ENCODE measurements around the gene MGMT. TPM values are rescaled to one million over a fixed set of nuclear protein-coding genes. Genes with fewer than 3 reads are reported as not detected.

MGMT gene
- total RNA-seq, 5 donors from 2014 or later (not counting 1 experiment from before 2014, with no cell fraction given): 16.6 to 24.6 (median 21.1) TPM

GRCh38 chr10:129556316-129556715, 89.3 kb downstream of the MGMT start:
- ATAC-seq (replicated peaks in 1 of 4): no peak
- POLR2A ChIA-PET: no interaction called here
- no peak overlapping the region for H3K27ac Mint-ChIP-seq
- no peaks in the 10 kb centered on the region for H3K4me1 ChIP-seq (ENCODE audit: control insufficient read depth in 1 of 2, extremely low read depth in 1 of 2, insufficient read depth in 2 of 2, low read length in 2 of 2)
- H3K27ac ChIP-seq (ENCODE audit: low read length): no peak overlapping the region
- peaks cover 52% of the 10 kb centered on the region for H3K36me3 Mint-ChIP-seq
- H3K4me3 ChIP-seq (ENCODE audit: control insufficient read depth in 1 of 2, extremely low read depth in 1 of 2, low read length in 1 of 2): no peak overlapping the region
- peaks cover 0 to 6% (median 0%) of the 10 kb centered on the region in 3 donors for H3K4me1 Mint-ChIP-seq
- peaks cover 0 to 4% (median 0%) of the 10 kb centered on the region in 3 donors for H3K9me3 Mint-ChIP-seq
- no peaks in the 10 kb centered on the region for H3K27me3 ChIP-seq (replicated peaks in 1 of 2; ENCODE audit: control insufficient read depth in 2 of 2, extremely low read depth in 1 of 2, insufficient read depth in 2 of 2, low read length in 1 of 2)
- H3K36me3 ChIP-seq (ENCODE audit: control insufficient read depth in 2 of 2, extremely low read depth in 1 of 2, insufficient read depth in 1 of 2, low read length in 1 of 2): peaks cover 0 to 7% of the 10 kb centered on the region in 2 donors
- no peaks in the 10 kb centered on the region for H3K27me3 Mint-ChIP-seq
- H3K4me3 Mint-ChIP-seq: no peak overlapping the region
- WGBS (ENCODE audit: insufficient coverage): 93% methylated on average over 9 of the region's 18 CpGs
- CTCF ChIA-PET: no interaction called here
- H3K9me3 ChIP-seq: no peaks in the 10 kb centered on the region
- DNase-seq: no peak

GRCh38 chr10:129560361-129560760, 93.3 kb downstream of the MGMT start:
- Histone ChIP-seq H3K9me3 (no peaks in the 10 kb centered on the region), H3K4me1 (ENCODE audit: control insufficient read depth in 1 of 2, extremely low read depth in 1 of 2, insufficient read depth in 2 of 2, low read length in 2 of 2) (no peaks in the 10 kb centered on the region), H3K36me3 (ENCODE audit: control insufficient read depth in 2 of 2, extremely low read depth in 1 of 2, insufficient read depth in 1 of 2, low read length in 1 of 2) (peaks cover 3 to 7% of the 10 kb centered on the region in 2 donors), H3K27me3 (replicated peaks in 1 of 2; ENCODE audit: control insufficient read depth in 2 of 2, extremely low read depth in 1 of 2, insufficient read depth in 2 of 2, low read length in 1 of 2) (no peaks in the 10 kb centered on the region), H3K4me3 (ENCODE audit: control insufficient read depth in 1 of 2, extremely low read depth in 1 of 2, low read length in 1 of 2) (no peak overlapping the region), H3K27ac (ENCODE audit: low read length) (no peak overlapping the region)
- WGBS (ENCODE audit: insufficient coverage): no CpG with 5 or more reads among the region's 6 CpGs
- Mint-ChIP-seq H3K4me3 (no peak overlapping the region), H3K4me1 (peaks cover 0 to 4% (median 2%) of the 10 kb centered on the region in 3 donors), H3K27ac (no peak overlapping the region), H3K36me3 (peaks cover 40% of the 10 kb centered on the region), H3K9me3 (peaks cover 0 to 4% (median 0%) of the 10 kb centered on the region in 3 donors), H3K27me3 (no peaks in the 10 kb centered on the region)
- ChIA-PET CTCF (no interaction called here), POLR2A (interaction anchor here in 1 of 2 donors (0.5 kb wide), 1 partner anchor 160 kb away, joined by 3 read pairs; no protein-coding TSS in a partner anchor)
- no peak for DNase-seq
- ATAC-seq (replicated peaks in 1 of 4): no peak

GRCh38 chr10:129562487-129562886, 95.4 kb downstream of the MGMT start:
- H3K36me3 Mint-ChIP-seq: peaks cover 53% of the 10 kb centered on the region

GRCh38 chr10:129564923-129565322, 97.9 kb downstream of the MGMT start:
- Mint-ChIP-seq H3K4me1 (peaks cover 0 to 4% (median 2%) of the 10 kb centered on the region in 3 donors), H3K36me3 (peaks cover 55% of the 10 kb centered on the region), H3K27ac (no peak overlapping the region), H3K4me3 (no peak overlapping the region), H3K27me3 (no peaks in the 10 kb centered on the region), H3K9me3 (no peaks in the 10 kb centered on the region)
- H3K9me3 ChIP-seq: no peaks in the 10 kb centered on the region
- no peak overlapping the region for H3K27ac ChIP-seq (ENCODE audit: low read length)
- DNase-seq (no peak), ATAC-seq (replicated peaks in 1 of 4) (no peak)
- POLR2A ChIA-PET: no interaction called here
- WGBS (ENCODE audit: insufficient coverage): 97% methylated on average over 8 of the region's 19 CpGs
- H3K4me3 ChIP-seq (ENCODE audit: control insufficient read depth in 1 of 2, extremely low read depth in 1 of 2, low read length in 1 of 2): no peak overlapping the region
- H3K36me3 ChIP-seq (ENCODE audit: control insufficient read depth in 2 of 2, extremely low read depth in 1 of 2, insufficient read depth in 1 of 2, low read length in 1 of 2): peaks cover 2 to 3% of the 10 kb centered on the region in 2 donors
- no peaks in the 10 kb centered on the region for H3K4me1 ChIP-seq (ENCODE audit: control insufficient read depth in 1 of 2, extremely low read depth in 1 of 2, insufficient read depth in 2 of 2, low read length in 2 of 2)
- CTCF ChIA-PET: no interaction called here
- no peaks in the 10 kb centered on the region for H3K27me3 ChIP-seq (replicated peaks in 1 of 2; ENCODE audit: control insufficient read depth in 2 of 2, extremely low read depth in 1 of 2, insufficient read depth in 2 of 2, low read length in 1 of 2)

More at GRCh38 chr10:129562487-129562886, 95.4 kb downstream of the MGMT start:
- Mint-ChIP-seq H3K27me3 (no peaks in the 10 kb centered on the region), H3K9me3 (peaks cover 0 to 3% (median 0%) of the 10 kb centered on the region in 3 donors), H3K27ac (no peak overlapping the region), H3K4me3 (no peak overlapping the region), H3K4me1 (peaks cover 0 to 4% (median 2%) of the 10 kb centered on the region in 3 donors)
- DNase-seq (no peak), ATAC-seq (replicated peaks in 1 of 4) (no peak)
- CTCF ChIA-PET: no interaction called here
- peaks cover 2 to 3% of the 10 kb centered on the region in 2 donors for H3K36me3 ChIP-seq (ENCODE audit: control insufficient read depth in 2 of 2, extremely low read depth in 1 of 2, insufficient read depth in 1 of 2, low read length in 1 of 2)
- POLR2A ChIA-PET: no interaction called here
- no peak overlapping the region for H3K27ac ChIP-seq (ENCODE audit: low read length)
- no peak overlapping the region for H3K4me3 ChIP-seq (ENCODE audit: control insufficient read depth in 1 of 2, extremely low read depth in 1 of 2, low read length in 1 of 2)
- H3K27me3 ChIP-seq (replicated peaks in 1 of 2; ENCODE audit: control insufficient read depth in 2 of 2, extremely low read depth in 1 of 2, insufficient read depth in 2 of 2, low read length in 1 of 2): no peaks in the 10 kb centered on the region
- no peaks in the 10 kb centered on the region for H3K9me3 ChIP-seq
- WGBS (ENCODE audit: insufficient coverage): 97% methylated on average over 8 of the region's 8 CpGs
- no peaks in the 10 kb centered on the region for H3K4me1 ChIP-seq (ENCODE audit: control insufficient read depth in 1 of 2, extremely low read depth in 1 of 2, insufficient read depth in 2 of 2, low read length in 2 of 2)

- CTCF ChIA-PET: no interaction called here
- Histone ChIP-seq H3K36me3 (ENCODE audit: control insufficient read depth in 2 of 2, extremely low read depth in 1 of 2, insufficient read depth in 1 of 2, low read length in 1 of 2) (peaks cover 2 to 3% of the 10 kb centered on the region in 2 donors), H3K27me3 (replicated peaks in 1 of 2; ENCODE audit: control insufficient read depth in 2 of 2, extremely low read depth in 1 of 2, insufficient read depth in 2 of 2, low read length in 1 of 2) (no peaks in the 10 kb centered on the region), H3K27ac (ENCODE audit: low read length) (no peak overlapping the region), H3K4me3 (ENCODE audit: control insufficient read depth in 1 of 2, extremely low read depth in 1 of 2, low read length in 1 of 2) (no peak overlapping the region), H3K9me3 (no peaks in the 10 kb centered on the region), H3K4me1 (ENCODE audit: control insufficient read depth in 1 of 2, extremely low read depth in 1 of 2, insufficient read depth in 2 of 2, low read length in 2 of 2) (no peaks in the 10 kb centered on the region)
- Mint-ChIP-seq H3K4me1 (no peaks in the 10 kb centered on the region), H3K4me3 (no peak overlapping the region), H3K27ac (no peak overlapping the region), H3K27me3 (no peaks in the 10 kb centered on the region), H3K36me3 (peaks cover 55% of the 10 kb centered on the region), H3K9me3 (peaks cover 4 to 5% (median 4%) of the 10 kb centered on the region in 3 donors)
- ATAC-seq (replicated peaks in 1 of 4) (no peak), DNase-seq (no peak)
- POLR2A ChIA-PET: no interaction called here
- WGBS (ENCODE audit: insufficient coverage): 77% methylated on average over 15 of the region's 16 CpGs
Measured at GRCh38 chr10:129568583-129569344, 101.7 kb downstream of the MGMT start.

- Histone ChIP-seq H3K36me3 (ENCODE audit: control insufficient read depth in 2 of 2, extremely low read depth in 1 of 2, insufficient read depth in 1 of 2, low read length in 1 of 2) (peaks cover 0 to 2% of the 10 kb centered on the region in 2 donors), H3K4me3 (ENCODE audit: control insufficient read depth in 1 of 2, extremely low read depth in 1 of 2, low read length in 1 of 2) (no peak overlapping the region), H3K27me3 (replicated peaks in 1 of 2; ENCODE audit: control insufficient read depth in 2 of 2, extremely low read depth in 1 of 2, insufficient read depth in 2 of 2, low read length in 1 of 2) (no peaks in the 10 kb centered on the region), H3K4me1 (ENCODE audit: control insufficient read depth in 1 of 2, extremely low read depth in 1 of 2, insufficient read depth in 2 of 2, low read length in 2 of 2) (no peaks in the 10 kb centered on the region), H3K9me3 (no peaks in the 10 kb centered on the region), H3K27ac (ENCODE audit: low read length) (no peak overlapping the region)
- no peak for DNase-seq
- no peaks in the 10 kb centered on the region for H3K27me3 Mint-ChIP-seq
- ChIA-PET CTCF (no interaction called here), POLR2A (no interaction called here)
- no peaks in the 10 kb centered on the region for H3K4me1 Mint-ChIP-seq
- WGBS (ENCODE audit: insufficient coverage): 100% methylated on average over 4 of the region's 11 CpGs
- H3K36me3 Mint-ChIP-seq: peaks cover 52% of the 10 kb centered on the region
- no peak overlapping the region for H3K4me3 Mint-ChIP-seq
- no peak overlapping the region for H3K27ac Mint-ChIP-seq
- ATAC-seq (replicated peaks in 1 of 4): no peak
- peaks cover 4 to 6% (median 5%) of the 10 kb centered on the region in 3 donors for H3K9me3 Mint-ChIP-seq
Measured at GRCh38 chr10:129570185-129570584, 103.1 kb downstream of the MGMT start.

Data from T-cell (primary cell).